ENCODE data around the gene FBXW4.

GRCh38 chr10:101663097-101663496 is 31.9 kb downstream of the FBXW4 start:
- TF ChIP-seq CTCF (conservative IDR thresholded peaks at IDR 0.05) (no peak), EZH2 (IDR thresholded peaks at IDR 0.05; ENCODE audit: low read depth) (no peak)
